Measurements from ENCODE around the gene R3HDM1.
A peak's percentile ranks its signal among the peaks of the same experiment; 100 is the strongest.

The R3HDM1 gene

DNA sequence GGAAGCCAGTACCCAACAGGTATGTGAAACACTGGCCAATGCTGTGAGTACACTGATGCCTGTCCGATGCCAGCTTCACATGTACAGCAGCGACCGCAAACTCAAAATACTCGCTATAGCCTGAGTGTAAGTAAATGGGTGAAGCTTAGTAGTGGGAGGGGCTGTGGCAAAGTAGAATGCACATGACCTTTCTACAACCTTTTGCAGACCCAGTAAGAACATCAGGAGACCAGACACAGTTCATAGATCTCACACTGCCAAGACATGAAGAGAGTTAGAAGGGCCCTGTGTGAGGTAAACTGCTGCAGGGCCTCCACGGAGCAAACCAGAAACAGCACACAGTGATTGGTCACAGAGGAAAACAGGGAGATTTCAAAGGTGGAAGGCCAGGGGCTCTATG, 201.3 kb downstream of the R3HDM1 start:
- no peak for DNase-seq

DNA sequence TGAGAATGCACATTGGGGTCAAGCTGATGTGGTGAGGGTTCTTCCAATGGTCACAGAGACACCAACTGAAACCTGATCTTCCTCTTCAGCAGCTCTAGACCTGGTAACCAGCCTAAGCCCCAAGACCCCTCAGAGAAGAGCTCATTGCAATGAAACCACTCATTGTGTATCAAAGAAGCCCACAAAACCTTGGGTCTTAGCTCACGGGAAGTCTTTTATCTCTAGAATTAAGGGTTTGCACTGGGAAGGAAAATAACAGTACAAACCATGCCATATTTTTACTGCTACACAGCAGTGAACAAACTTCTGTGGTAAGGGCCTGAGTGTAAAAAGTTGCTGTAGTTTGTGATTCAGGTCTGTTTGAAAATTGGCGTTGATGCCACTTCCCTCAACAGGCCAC, 201.8 kb downstream of the R3HDM1 start:
- no peak for DNase-seq

- no peak for DNase-seq
Measured at GRCh38 chr2:135736546-135736945, 205.3 kb downstream of the R3HDM1 start.

DNA sequence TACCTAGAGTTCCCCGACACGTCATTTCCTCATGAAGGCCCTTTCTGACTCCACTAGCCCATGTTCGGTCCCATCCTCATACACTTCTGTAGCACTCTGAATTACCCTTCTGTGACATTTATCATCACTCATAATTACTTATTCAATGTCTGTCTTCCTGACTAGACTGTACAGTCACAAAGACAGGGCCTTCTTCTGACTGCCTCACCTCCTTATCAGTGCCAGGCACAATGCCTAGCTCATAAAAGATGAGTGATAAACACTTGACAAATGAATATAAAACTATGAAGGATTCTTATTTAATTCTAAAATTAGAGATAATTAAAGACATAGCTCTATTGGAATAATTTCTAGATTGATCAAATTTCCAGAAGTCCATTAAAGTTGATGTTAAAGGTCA, 208.9 kb downstream of the R3HDM1 start:
- no peak for DNase-seq

DNA sequence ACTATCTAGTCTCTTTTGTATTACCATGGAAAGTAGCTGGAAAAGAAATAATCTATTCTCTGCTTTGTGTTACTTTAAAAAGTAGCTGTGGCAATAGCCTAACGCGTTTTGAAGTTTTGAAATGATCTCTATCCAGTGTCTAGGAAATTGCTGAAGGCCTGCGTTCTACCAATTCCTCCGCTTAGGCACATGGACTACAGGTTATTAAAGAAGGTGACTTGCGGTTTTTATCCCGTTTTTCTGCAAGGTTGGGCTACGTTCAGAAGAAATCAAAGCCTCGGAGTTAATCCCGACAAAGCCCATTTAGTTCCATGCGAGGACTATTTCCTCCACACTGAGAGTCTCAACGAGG, 209.7 kb downstream of the R3HDM1 start:
- DNase-seq, result no peak

DNA sequence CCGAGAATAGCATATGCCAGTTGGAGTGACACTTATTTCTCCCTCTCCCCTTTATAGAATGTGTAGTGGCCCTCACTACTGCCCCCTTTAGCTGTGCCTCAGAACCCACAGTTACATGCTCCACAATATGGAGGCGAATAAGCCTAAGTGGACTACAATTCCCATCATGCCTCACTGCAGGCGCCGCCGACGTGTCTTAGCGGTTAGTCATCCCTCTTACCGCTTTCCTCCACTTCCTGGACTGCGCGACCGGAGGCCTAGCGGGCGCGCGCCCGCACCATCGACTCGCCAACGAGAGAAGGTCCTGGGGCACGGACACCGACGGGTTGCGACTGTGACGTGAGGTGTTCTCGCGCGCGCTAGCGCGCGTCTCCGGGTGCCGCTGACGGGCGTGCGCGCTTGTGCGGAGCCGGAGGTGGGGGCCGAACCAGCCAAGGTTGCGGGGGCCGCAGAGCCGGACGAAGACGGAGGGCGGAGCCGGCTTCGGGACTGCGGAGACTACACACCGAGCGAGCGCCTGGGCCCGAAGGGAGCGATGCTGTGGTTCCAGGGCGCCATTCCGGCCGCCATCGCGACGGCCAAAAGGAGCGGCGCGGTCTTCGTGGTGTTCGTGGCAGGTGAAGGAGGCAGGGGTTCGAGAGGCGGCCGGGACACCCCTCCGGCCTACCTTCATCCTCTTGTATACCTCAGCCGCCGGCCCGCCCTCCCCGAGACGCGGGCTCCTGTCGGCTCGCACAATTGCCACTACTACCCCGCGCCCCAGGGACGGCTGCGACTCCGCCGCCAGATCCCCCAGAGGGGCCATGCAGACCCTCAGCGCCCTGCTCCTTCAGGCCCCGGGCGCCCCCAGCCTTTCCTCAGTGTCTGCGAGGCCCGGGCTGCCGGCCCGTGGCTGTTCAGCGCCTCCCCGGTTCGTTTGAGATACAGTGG, 210.4 kb downstream of the R3HDM1 start, which contains the start of gene UBXN4:
Gene UBXN4, plus strand, starts transcription at position 461 of the 930 bp plus-strand sequence. Its CDS starts 75 bp downstream, at position 536.
- peak; percentile 97 for DNase-seq

- peak; percentile 69 for DNase-seq
Measured at GRCh38 chr2:135742325-135742757, 211.1 kb downstream of the R3HDM1 start.

DNA sequence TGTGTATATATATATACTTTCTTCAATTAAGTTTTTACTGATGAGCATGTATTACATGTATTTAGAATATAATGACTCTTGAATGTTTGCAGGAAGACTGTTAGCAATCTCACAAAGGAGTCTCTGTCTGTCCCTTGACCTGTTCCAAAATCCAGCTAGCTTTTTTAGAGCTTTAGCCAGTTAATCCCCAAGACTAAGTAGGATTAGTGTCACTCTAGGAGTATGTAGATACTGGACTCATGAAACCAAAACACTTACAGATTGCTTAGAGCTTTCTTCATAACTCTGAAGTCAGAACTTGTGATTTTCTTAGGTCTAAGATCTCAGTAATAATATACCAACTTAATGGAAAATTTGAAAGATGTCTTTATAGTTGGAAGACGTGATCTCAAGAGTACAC, 212.6 kb downstream of the R3HDM1 start:
- DNase-seq, result no peak

DNA sequence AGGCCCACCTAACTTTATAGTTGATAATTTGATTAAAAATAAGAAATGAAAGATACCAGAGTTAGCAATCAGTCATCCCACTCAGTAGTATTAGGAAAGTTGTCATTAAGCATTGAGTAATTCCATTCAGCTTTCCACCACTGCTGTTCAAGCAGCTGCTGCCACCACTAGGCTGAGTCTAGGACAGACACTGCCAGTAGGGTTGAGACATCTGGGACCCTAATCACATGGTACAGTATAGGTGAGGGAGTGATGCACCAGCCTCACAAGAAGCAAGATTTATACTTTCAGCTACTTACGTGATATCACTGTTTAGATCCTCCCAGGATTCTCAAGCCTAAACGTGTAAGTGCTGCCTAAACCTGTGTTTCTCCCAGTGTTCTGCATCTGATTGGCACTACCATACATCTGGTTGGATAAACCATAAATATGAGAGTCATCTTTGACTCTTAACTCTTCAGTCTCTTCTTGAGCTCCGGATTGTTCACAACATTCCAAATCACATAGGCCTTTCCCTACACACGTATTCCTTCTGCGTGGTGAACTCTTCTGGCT, 213.6 kb downstream of the R3HDM1 start:
- peak; percentile 32 for DNase-seq

- no peak for DNase-seq
Measured at GRCh38 chr2:135745545-135745944, 214.3 kb downstream of the R3HDM1 start.

DNA sequence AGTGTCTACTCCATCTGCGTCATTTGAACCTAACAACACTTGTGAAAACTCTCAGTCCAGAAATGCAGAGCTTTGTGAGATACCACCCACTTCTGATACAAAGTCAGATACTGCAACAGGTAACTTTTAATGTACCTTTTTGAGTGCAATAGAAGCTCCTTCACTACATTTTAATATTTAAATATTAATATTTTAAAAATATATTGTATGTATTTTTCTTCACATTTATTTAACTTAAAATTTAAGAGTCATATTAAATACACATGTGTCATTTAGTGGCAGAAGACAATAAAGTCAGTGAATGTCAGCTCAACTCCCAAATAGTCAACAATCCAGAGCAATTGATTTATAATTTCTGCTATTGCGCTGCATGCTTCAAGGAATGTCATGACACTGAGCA, 224.3 kb downstream of the R3HDM1 start:
- DNase-seq, result no peak

DNA sequence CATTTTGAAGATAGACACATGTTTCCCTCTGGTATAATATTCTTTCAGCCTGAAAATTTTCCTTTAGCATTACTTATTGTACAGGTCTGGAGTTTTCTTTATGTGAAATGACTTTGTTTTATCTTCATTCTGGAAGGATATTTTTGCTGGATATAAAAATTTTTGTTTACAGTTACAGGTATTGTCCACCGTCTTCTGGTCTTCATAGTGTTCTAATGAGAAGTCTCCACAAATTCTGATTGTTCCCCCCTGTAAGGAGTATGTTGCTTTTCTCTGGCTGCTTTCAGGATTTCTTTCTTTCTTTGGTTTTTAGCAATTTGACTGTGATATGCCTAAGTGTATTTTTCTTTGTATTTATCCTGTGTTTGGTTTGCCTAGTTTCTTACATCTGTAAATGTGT, 225.4 kb downstream of the R3HDM1 start:
- no peak for DNase-seq

GRCh38 chr2:135762022-135762421, 230.7 kb downstream of the R3HDM1 start:
- peak; percentile 9 for DNase-seq

DNA sequence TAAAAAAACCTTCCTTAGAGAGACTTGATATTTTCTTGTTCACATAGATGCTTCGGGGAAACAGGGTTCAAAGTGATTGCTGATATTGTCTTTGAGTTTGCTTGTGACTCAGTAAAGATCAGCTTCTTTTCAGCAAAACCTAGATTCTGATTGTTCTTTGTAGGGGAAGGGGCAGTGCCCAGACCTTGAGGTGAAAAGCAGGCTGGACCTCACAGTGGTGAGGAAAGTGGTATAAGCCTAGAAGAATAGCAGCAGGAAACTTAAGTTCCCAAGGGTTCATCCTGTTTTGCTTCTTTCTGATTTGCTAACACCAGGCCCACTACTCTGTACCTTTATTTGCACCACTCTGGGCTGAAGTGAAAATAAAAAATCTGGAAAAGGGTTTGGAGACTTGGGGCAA, 231.2 kb downstream of the R3HDM1 start:
- DNase-seq, result no peak

GRCh38 chr2:135768863-135769262, 237.6 kb downstream of the R3HDM1 start:
- peak; percentile 1 for DNase-seq

GRCh38 chr2:135773319-135773718, 242.0 kb downstream of the R3HDM1 start:
- DNase-seq, result no peak

DNA sequence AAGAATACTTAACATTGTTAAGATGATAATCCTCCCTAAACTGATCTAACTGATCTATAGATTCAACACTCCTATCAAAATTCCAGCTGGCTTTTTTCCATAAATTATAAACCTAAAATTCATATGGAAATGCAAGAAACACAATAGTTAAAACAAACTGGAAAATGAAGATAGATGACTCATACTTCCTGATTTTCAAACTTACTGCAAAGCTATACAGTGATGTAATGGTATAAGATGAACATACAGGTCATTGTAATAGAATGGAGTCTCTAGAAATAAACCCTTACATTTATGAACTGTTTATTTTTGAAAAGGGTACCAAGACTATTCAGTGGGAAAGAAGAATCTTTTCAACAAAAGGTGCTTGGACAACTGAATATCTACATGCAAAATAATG, 242.6 kb downstream of the R3HDM1 start:
- no peak for DNase-seq
